ENCODE results near the gene BPNT1. TPM values are rescaled to one million over a fixed set of nuclear protein-coding genes. Genes with fewer than 3 reads are reported as not detected.
A peak's percentile ranks its signal among the peaks of the same experiment; 100 is the strongest.
"Not testable (repeated sequence)": the region's sequence is repeated elsewhere in the genome, so short reads cannot be mapped to it uniquely, and the experiment has no call there.

The BPNT1 gene, protein sequence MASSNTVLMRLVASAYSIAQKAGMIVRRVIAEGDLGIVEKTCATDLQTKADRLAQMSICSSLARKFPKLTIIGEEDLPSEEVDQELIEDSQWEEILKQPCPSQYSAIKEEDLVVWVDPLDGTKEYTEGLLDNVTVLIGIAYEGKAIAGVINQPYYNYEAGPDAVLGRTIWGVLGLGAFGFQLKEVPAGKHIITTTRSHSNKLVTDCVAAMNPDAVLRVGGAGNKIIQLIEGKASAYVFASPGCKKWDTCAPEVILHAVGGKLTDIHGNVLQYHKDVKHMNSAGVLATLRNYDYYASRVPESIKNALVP
- polyA plus RNA-seq (ENCODE audit: insufficient read length) = 54.5 TPM
- long read RNA-seq, donor 1, partial matches to known transcripts = 32 of 35 reads
- long read RNA-seq, donor 1, other reads (novel, unspliced or antisense) = 0 of 35 reads
- long read RNA-seq, donor 2, partial matches to known transcripts = 0 of 3 reads
- long read RNA-seq, donor 2, other reads (novel, unspliced or antisense) = 0 of 3 reads
- long read RNA-seq, donor 3, transcript BPNT1-201 (9 exons, 2,465 nt) = major isoform, 5 of 5 reads
- long read RNA-seq, donor 3, partial matches to known transcripts = 0 of 5 reads
- long read RNA-seq, donor 3, other reads (novel, unspliced or antisense) = 0 of 5 reads
- long read RNA-seq, donor 4 = 0 reads
- long read RNA-seq, donor 5, transcript BPNT1-201 (9 exons, 2,465 nt) = major isoform, 7 of 8 reads
- long read RNA-seq, donor 5, partial matches to known transcripts = 0 of 8 reads
- long read RNA-seq, donor 5, other reads (novel, unspliced or antisense) = 0 of 8 reads
- long read RNA-seq, donor 6, transcript BPNT1-201 (9 exons, 2,465 nt) = major isoform, 6 of 6 reads
- long read RNA-seq, donor 6, partial matches to known transcripts = 0 of 6 reads
- long read RNA-seq, donor 6, other reads (novel, unspliced or antisense) = 0 of 6 reads
- long read RNA-seq, donor 7, partial matches to known transcripts = 5 of 8 reads
- long read RNA-seq, donor 7, other reads (novel, unspliced or antisense) = 0 of 8 reads
- long read RNA-seq, donor 8, partial matches to known transcripts = 0 of 1 reads
- long read RNA-seq, donor 8, other reads (novel, unspliced or antisense) = 0 of 1 reads

DNA sequence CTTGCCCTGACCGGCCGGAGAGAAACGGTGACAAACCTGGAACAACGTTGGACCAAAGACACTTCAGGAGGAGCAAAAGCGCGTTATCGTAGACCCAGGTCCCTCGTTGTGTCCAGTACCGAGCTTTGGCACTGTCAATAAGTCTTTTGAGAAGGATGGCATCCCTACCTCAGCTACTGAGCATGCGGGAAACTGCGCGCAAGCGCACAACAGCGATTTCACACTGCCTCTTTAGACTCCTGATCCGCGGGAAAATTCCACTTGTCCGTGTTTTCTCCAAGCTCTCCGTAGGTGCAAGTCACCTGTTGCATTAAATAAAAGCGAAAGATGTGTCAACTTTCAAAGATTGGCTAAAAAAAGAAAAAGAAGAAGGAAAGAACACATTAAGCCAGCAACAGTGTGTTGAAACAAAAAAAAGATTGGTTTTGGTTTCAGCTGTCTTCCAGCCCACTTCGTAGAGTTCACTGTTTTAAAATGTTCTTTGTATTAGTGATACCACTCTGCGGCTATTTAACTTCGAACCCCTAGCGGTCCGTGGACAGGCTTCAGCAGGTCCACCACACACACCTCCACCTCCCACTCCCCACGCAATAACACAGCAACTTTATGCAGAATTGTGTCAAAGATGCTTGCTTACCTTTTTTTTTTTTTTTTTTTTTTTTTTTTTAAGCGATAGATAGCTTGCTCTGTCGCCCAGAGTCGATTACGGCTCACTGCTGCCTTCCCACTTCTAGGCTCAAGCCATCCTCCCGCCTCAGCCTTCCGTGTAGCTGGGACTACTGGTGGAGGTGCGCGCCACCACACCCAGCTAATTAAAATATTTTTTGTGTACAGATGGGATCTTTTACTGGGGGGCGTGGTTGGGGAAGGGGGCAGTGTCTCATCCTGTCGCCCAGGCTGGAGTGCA is at the start of gene BPNT1:
TSS of gene BPNT1 (minus strand) at position 139 of the 907 bp plus-strand sequence. CDS start 9,942 bp downstream, outside the sequence.
- DNase-seq = peak; percentile 98

DNA sequence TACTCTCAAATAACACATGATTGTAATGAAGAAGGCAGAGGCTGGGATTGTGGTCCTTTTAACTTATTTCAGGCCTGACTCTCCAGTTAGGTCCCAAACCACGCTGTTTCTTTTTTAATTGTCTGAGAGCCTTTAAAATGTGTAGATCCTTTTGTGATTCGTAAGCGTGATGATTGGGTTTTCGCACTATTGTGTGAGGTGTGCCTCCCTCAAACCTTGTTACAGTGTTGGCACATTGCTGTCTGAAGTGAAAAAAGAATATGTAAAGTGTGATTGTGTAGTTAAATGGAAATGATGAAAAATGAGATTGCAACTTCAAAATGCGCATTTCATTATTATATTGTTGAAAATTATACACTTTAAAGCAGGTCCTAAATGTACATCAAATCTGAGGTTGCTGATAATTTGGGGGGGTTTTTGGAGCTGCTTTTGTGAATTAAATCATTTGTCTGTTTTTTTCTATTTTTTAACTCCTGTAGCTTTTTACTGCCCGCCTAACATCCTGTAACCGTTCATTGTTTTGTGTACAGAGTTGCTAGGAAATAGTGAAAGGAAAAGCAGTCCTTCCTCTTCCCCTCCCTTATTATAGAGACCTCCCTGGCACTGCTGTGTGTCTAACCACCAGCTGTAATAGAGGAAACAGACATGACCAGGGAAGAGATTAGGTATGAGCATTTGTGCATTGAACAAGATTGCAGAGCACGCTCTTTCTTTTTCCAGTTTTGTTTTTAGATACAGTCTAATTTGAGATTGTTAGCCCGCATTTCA is 47.6 kb upstream of the BPNT1 start:
- no peak for DNase-seq

DNA sequence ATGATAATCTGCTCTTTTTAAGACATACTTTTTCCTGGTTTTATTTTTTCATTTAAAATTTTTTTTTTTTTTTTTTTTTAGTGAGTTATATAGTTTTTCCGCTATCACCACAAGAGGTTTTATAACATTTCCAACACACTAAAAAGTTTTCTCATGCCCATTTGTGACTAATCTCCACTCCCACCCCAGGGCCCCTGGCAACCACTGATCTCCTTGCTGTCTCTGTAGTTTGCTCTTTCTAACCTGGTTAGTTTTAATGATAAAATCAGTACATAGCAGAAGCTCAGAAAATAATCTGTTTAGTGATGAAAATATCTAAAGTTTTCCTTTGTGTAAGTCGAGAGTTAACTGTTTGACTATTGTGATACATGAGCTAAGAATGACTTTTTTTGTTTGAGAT is 46.2 kb upstream of the BPNT1 start:
- no peak for DNase-seq

DNA sequence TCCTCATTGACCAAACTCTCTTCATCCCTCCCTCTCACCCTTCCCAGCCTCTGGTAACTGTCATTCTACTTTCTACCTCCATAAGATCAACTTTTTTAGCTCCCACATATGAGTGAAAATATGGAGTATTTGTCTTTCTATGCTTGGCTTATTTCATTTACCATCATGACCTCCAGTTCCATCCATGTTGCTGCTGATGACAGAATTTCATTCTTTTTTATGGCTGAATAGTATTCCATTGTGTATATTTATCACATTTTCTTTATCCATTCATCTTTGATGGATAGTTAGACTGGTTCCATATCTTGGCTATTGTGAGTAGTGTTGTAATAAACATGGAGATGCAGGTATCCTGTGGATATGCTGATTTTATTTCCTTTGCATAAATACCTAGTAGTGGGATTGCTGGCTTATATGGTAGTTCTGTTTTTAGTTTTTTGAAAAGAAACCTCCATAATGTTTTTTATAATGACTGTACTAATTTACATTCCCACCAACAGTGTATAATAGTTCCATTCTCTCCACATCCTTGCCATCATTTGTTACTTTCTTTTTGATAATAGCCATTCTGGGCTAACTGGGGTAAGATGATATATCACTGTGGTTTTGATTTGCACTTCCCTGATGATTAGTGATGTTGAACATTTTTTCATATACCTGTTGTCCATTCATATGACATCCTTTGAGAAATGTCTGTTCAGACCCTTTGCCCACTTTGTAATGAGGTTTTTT is 40.1 kb upstream of the BPNT1 start:
- no peak for DNase-seq

DNA sequence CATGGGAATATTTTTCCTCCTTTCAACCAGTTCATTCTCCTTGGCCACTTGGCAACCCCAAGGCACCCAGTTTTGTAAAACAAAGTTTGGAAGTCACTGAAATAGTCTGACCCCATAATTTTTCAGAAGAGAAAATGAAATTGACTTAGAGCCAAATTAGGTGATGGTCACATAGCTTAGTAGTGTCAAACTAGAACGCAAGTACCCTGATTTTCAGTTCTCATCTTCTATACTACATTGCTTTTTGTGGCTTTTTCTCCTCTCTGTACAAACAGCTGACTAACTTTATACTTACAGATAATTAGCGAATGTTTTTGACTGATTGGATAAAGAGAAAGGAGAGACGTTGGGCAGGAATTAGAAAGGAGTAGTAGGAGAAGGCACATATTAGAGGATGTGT is 37.5 kb upstream of the BPNT1 start:
- no peak for DNase-seq

DNA sequence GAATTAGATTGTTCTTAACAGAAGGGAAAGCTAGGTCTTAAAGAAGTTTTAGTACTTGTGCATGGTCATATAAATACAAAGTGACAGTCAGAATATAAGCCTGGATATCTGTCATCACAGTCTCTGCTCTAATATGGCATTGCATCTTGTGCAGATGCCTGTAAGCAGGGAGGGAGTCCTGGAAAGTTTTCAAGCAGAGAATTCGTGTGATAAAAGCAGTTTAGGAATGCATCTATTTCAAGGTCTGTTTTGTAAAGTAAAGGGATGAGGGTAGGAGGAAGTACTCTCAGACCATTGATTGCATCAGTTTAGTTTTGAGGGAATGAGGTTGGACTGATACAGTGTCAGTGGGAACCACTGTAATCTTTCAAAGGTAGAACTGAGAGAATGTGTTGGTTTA is 35.0 kb upstream of the BPNT1 start:
- DNase-seq = no peak

DNA sequence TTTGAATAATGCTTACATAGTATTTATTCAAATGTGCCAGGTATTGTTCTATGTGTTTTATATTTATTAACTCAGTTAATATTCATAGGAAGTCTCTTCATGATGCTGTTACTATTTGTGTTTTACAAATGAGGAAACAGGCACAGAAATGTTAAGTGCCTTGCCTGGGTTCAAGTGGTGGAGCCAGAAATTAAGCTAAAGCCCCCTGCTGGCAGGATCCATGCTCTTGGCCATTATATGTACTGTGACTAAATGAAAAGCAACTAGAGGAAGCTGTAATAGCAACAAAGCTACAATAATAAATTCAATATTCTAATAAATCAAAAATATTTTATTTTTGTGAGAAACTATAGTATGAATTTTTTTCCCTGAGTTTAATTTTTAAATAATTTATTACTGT is 34.3 kb upstream of the BPNT1 start:
- no peak for DNase-seq

DNA sequence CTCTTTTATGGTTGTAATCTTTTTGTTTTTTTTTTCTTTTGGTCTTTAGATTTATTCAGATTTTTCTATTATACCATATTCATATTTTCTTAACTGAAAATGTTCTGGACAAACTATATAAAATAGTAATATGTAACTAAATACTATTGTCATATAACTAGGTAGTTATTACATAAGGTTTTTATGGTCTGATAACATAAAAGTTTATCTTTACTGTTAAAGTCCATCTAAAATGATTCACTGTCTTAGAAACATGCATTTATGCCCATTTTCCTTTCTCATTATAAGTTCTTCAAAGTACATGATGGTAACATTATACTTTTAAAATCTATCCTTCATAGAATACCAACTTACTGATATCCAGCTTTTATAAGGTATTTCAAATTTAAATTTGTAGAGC is 33.5 kb upstream of the BPNT1 start:
- no peak for DNase-seq

DNA sequence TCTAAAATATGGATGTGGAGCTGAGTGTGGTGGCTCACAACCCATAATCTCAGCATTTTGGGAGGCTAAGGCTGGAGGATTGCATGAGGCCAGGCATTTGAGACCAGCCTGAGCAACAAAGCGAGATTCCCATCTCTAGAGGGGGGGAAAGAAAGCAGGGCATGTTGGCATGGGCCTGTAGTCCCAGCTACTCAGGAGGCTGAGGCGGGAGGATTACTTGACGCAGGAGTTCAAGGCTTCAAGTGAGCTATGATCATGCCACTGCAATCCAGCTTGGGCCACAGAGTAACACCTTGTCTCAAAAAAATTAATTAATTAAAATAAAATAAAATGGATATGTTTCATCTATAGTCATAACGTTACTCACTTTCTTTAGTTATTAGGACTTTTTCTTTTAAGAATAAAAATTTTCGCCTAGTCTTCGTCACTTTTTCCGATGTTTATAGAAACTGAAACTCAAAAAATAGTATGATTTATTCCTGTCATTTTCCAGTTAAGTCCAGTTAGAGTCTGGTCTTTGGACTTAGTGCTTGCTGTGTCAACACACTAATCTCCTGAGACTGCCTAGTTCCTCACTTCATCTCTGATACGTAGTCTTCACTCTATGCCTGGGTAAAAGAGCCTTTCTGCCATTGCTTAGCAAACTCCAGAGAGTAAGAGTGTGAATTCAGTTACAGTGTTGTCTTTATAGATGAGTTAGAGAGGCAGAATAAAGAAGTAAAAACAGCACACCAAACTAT is 32.4 kb upstream of the BPNT1 start:
- no peak for DNase-seq

DNA sequence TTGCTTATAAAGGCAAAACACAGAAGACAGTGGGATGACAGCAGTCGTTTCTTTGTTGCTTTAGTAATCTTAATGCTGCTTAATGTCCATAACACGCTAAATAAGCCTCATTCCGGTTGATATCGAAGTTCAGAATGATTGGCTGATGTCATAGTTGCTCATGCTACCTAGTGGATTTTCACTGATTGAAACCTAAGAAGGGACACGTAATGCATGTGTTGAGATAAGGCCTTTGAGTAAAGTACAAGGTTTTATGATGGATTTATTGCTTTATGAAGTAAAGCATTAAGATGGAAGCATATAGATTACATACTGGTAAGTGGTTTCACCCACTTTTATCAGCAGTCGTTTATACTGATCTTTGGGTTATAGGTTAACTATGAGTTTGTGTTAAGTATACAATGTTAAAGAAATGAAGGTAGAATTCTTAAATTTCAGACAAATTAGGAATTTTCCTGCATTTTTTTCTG is 29.5 kb upstream of the BPNT1 start:
- no peak for DNase-seq

DNA sequence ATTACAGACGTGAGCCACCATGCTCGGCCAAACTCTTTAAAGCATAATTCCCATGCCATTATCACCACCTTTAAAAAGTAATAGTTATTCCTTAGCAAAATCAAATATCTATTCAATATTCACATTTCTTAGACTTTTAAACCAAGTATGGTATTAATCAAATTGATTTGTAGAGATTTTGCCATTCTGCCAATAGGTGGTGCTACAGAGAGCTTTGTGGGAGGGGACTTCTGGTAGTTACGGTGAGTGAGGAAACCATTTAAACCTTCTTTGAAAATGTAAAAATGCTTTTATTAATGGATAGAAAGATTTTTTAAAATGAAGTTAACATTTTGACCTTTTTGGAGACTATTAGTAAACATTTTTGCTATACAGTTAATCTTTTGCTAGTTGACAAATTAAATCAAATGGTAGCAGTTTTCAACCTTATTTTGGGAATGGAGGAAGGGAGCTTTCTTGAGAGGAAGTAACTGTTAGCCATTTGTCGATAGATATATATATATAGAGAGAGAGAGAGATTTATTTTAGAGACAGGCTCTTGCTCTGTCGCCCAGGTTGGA is 23.6 kb upstream of the BPNT1 start:
- DNase-seq = no peak

DNA sequence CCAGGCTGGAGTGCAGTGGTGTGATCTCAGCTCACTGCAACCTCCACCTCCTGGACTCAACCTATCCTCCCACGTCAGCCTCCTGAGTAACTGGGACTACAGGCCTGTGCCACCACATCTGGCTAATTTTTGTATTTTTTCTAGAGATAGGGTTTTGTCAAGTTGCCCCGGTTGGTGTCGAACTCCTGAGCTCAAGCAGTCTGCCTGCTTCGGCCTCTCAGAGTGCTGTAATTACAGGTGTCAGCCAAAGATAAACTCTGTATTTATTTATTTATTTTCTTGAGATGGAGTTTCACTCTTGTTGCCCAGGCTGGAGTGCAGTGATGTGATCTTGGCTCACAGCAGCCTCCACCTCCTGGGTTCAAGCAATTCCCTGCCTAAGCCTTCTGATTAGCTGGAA is 23.0 kb upstream of the BPNT1 start:
- DNase-seq = not testable (repeated sequence)

DNA sequence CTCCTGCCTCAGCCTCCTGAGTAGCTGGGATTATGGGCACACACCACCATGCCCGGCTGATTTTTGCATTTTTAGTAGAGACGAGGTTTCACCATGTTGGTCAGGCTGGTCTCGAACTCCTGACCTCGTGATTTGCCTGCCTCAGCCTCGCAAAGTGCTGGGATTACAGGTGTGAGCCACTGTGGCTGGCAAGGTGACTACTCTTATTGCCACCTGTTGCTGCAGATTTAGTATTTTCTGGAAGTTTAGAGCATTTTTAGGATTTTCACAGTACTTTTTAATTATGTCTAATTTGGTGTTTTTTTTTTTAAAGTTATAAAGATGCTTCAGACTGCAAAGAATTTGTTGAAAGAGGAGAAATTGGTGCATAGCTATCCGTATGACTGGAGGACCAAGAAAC is 20.9 kb upstream of the BPNT1 start:
- not testable (repeated sequence) for DNase-seq

DNA sequence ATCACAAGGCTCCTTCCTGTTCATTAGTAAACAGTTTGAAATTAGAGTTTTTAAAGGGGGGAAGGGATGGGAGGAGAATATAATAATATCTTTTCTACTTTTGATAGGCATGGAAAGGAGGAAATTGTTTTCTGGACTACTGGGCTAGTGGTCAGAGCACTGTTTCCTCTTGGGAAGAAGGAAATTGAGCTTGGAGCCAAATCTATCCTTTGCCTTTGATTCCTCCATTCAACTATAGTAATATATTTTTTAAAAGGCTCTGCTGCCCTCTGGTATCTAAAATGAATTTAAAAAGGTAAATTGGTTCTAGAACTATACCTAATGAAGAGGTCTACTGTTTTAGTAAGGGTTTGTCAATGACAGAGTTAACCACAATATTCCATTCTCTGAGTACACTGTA is 10.2 kb upstream of the BPNT1 start:
- DNase-seq = no peak

DNA sequence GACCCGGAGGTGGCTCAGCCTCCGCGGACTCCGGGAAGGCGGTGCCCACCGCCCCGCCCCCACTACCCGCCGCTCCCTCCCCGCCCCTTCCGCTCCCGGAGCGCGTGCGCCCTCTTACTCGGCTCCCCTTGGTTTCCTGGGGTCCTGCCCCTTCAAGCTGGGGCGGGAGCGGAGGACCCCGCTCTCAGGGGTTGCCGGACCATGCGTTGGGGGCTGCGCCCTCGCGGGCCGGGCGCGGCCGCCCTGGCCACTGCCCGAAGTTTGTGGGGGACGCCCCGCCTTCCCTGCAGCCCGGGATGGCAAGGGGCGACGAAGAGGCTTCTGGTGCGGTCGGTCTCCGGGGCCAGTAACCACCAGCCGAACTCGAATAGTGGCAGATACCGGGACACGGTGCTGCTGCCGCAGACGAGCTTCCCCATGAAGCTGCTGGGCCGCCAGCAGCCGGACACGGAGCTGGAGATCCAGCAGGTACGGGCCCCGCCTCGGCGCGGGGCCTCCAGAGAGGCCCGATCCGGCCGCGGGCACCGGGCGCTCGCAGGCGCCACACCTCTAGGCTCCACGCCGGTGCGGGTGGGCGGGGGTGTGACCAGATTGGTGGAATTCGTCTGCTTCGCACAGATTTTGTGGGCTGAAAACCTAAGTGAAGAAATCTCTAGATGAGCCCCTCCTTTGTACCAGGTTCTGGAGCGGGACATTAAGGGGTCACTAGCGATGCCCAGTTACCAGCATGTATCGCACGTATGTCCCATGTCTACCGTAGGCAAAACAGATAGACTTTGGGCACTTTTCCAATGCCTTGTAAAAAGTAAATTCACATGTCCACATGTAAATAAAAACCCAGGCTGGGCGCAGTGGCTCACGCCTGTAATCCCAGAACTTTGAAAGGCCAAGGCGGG is 4.7 kb upstream of the BPNT1 start, which contains the start of gene IARS2:
TSS of gene IARS2 (plus strand) at position 117 of the 896 bp plus-strand sequence. CDS start at position 202, 85 bp downstream.
- peak; percentile 82 for DNase-seq

DNA sequence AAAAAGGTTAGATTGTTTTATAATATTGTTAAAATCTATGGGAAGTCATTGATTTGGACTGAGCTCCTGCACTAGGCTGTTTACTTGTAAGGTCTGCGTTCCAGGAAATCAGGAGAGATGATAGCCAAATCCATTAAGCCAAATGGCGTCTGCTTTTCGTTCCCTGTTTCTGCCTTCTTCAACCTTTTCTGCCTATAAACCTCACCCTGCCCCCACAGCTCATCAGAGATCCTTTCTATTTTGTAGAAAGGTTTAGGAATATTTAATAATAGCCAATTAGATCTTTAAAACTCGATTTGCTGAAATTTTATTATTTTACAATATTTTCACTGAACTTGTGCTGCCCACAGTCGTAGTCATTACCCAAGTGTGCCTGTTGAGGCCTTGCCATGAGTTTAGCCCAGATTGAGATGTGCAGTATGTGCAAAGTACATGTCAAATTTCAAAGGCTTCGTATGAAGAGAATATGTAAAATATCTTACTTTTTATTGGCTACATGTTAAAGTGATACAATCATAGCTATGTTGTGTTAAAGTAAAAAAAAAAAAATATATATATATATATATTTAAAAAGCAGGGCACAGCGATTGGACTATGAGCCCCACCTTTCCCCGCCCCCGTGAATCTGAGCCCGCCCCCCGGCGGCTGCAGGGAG is 3.9 kb upstream of the BPNT1 start:
- DNase-seq = peak; percentile 4

DNA sequence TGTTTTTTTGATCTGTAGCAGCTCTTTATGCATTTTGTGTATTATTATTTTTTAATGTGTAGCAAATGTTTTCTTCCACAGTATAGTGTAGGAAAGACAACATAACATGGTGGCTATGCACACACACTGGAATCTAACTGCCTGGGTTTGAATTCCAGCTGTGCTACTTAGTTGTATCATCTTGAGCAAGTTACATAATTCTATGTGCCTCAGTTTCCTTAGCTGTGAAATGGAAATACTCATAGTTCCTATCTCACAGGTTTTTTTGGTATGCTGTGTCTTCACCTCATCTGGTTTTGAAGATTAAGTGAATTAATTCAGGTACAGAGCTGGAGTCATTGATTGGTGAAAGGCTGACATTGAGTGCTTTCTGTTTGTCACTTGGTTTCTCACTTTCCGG is 3.1 kb upstream of the BPNT1 start:
- DNase-seq = no peak

Measured in left kidney (tissue), 8 donors.